HK-2 (cell line): ENCODE measurements around the gene CHST7.
A peak's percentile ranks its signal among the peaks of the same experiment; 100 is the strongest.

Source experiments
- DNase-seq: peaks from one replicate; pipeline ENCODE4 v3.0.0-alpha.2; 2018; ENCODE audit not compliant: unreplicated experiment

Gene CHST7

DNA sequence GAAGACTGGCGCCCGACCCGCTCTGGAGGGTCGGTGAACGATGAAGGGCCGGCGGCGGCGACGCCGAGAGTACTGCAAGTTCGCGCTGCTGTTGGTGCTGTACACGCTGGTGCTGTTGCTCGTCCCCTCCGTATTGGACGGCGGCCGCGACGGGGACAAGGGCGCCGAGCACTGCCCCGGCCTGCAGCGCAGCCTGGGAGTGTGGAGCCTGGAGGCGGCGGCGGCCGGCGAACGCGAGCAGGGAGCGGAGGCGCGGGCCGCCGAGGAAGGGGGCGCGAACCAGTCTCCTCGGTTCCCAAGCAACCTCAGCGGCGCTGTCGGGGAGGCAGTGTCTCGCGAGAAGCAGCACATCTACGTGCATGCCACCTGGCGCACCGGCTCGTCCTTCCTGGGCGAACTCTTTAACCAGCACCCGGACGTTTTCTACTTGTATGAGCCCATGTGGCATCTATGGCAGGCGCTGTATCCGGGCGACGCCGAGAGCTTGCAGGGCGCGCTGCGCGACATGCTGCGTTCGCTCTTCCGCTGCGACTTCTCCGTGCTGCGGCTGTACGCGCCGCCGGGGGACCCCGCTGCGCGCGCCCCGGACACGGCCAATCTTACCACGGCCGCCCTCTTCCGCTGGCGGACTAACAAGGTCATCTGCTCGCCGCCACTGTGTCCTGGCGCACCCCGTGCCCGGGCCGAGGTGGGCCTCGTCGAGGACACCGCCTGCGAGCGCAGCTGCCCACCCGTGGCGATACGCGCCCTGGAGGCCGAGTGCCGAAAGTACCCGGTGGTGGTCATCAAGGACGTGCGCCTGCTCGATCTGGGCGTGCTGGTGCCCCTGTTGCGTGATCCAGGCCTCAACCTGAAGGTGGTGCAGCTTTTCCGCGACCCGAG lies 568 bp downstream of the CHST7 start:
- peak; percentile 64 for DNase-seq

- DNase-seq, result peak; percentile 33
Observed at GRCh38 chrX:46574774-46575381, 1.3 kb downstream of the CHST7 start.

GRCh38 chrX:46575586-46575985 lies 2.0 kb downstream of the CHST7 start:
- no peak for DNase-seq

GRCh38 chrX:46575991-46576392 lies 2.4 kb downstream of the CHST7 start:
- DNase-seq, result no peak

DNA sequence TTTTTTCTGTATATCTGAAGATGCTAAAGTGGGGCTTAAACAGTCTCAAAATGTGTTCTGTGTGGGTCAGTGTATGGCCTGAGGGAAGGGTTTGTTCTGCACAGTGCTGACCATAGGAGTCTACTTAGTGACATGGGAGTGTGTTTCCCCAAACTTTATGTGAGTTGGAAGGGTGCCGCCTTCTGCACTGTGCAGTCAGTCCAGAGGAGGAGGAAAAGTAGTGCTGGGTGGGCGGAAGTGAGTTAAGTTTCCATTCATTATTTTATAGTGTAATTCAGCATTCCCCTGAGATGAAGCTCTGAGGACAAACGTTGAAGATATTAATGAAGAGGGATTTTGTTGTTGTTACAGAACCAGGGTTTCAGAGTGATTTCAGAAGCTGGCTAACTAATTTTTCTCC lies 2.9 kb downstream of the CHST7 start:
- no peak for DNase-seq

GRCh38 chrX:46577221-46578005 lies 3.8 kb downstream of the CHST7 start:
- DNase-seq, result no peak

DNA sequence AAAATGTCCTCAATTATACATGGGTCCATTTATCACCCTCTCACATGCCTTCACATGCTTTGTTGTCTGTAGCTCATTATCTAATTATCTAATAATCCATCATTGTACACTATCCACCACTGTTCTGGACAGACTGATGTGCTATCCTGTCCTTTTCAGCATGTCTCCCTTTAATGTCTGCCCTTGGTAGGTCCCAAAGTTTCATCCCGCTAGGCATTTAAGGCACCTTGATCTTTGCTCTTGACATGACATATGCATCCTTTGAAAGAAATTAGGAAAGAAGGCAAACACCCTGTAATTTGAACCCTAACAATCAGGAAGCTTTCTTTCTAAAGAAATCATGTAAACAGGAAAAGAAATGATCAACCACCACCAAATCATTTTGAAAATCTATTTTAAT lies 5.7 kb downstream of the CHST7 start:
- DNase-seq, result no peak

DNA sequence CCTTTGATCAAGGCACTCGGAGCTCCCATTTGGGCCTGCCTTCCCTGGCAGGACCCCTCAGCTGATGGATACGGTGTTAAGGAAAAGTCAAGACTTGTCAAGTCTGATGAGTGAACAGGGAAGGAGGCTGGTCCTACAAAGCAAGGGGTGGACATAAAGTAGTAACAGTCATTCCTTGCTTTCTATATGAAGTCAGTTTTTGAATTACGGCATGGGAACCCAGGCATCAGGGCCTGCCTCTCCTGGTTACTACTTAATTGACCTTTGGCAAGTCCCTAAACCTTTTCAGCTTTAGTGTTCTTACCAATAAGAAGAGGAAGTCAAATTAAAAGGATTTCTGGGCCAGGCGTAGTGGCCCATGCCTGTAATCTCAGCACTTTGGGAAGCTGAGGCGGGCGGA lies 7.0 kb downstream of the CHST7 start:
- no peak for DNase-seq

GRCh38 chrX:46582325-46582724 lies 8.8 kb downstream of the CHST7 start:
- DNase-seq, result no peak

DNA sequence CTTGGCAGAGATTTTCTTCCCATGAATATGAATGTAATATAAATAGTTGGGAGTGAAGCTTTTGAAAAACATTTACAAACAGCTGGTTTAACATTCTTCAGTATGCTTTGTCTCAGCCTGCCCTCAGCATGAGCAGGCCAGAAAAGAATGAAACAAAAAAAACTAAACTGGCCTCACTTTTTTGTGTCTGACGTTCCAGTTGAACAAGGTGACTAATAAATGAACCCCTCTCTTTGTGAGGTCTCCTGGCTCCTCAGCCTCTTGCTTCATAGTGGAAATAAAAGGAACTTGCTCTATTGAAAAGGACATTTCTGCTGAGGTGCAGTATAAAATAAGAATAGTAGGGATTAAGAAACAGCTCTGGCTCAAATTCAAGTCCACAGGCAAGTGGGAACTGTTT lies 9.4 kb downstream of the CHST7 start:
- no peak for DNase-seq

DNA sequence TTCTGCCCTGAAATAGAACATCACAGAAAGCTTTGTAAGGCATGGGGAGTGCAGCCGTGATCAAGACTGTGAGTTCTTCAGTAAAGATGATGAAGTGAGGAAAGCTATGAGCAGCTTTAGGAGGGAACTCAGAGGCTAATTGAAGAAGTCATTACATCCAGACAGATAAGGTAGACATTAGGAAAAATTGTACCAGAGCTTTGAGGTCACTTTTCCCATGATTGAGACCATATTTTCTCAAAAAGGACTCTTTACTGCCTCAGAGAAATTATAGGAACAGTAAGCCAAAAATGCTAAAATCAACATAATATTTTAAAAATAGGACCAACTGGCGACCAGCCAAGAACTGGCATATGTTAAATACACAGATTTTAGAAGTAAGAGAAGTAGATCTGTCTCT lies 11.2 kb downstream of the CHST7 start:
- no peak for DNase-seq

DNA sequence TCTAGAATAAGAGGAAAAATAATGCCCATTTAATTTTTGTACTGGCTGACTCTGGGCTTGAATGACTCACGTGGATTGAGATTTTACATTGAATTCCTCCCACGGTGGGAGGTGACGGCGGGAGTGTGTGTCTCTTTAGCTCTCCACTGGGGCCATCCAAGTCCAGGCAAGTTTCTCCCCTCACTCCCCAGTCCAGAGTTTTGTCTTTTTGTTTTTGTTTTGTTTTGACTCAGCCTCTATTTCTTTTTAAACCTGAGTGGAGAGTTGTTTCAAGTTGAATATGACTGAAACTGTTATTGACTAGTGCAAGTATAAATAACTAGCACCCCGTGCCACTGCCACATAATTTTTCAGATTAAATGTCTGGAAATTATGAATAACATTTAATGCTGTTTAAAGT lies 13.6 kb downstream of the CHST7 start:
- DNase-seq, result no peak

- DNase-seq, result no peak
Observed at GRCh38 chrX:46587753-46588171, 14.2 kb downstream of the CHST7 start.

DNA sequence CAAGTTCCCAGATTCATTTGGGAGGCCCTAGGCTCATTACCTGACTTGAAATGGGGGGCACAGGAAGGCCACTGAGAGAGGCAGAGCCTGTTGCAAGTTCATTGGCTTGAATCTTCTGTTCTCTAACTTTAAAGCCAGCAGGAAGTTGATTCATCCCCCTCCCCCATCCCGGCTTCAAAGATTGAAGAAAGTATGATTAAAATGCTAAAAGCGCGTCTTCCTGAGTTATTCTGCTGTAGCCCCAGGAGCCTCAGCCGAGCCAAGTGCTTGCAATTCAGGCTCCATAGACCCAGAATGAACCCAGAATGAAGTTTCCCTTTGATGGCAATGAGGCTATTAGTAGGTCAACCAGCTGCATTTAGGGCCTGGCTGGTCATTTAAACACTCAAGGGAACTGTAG lies 14.7 kb downstream of the CHST7 start:
- peak; percentile 26 for DNase-seq

GRCh38 chrX:46589977-46590723 lies 16.6 kb downstream of the CHST7 start:
- no peak for DNase-seq

GRCh38 chrX:46595084-46595483 lies 21.5 kb downstream of the CHST7 start:
- DNase-seq, result no peak

DNA sequence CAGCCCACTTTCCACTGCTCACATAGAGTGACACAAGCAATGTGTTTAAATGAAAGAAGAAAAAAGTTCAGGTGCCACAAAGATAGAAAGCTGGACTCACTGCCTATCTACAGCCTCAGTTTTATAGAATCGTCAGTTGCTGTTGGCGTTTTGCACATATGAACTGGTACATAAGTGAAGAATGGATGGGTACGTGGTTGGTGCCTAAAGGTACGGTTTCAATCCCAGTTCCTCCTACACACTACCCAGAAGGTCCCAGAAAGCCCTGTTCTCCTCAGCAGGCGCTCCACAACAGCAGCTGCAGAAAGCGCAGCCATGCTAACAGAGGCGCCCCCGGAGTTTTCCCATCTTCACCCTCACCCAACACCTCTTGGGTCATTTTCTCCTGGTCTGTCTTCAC lies 23.6 kb downstream of the CHST7 start:
- no peak for DNase-seq

- no peak for DNase-seq
Observed at GRCh38 chrX:46597771-46598170, 24.2 kb downstream of the CHST7 start.

DNA sequence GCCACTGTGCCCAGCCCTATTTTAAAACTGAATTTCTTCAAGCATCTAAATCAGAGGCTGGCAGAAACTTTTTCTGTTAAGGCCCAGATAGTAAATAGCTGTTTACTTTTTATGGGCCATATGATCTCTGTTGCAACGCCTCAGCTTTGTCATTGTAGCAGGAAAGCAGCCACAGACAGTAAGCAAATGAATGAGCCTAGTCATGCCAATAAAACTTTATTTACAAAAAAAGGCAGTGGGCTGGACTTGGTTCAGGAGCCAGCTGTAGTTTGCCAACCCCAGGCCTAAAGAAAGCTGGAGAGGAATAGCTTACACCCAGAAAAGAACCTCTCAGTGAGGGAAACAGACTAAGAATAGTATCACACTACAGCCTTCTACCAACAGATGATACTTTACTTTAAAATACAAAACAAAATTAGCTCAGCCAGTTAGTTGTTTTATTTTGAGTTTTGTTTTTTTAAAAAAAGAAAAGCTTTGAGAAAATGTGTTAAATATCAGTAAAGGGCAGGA lies 25.5 kb downstream of the CHST7 start:
- no peak for DNase-seq

- DNase-seq, result no peak
Observed at GRCh38 chrX:46601283-46601682, 27.7 kb downstream of the CHST7 start.

- no peak for DNase-seq
Observed at GRCh38 chrX:46602468-46603102, 29.0 kb downstream of the CHST7 start.
